Keratinocyte (primary cell): ENCODE results near the gene MYO16.

Experiments
- CTCF ChIP-seq, 3 experiments: IDR thresholded peaks in 1 of 3; conservative IDR thresholded peaks in 1 of 3; optimal IDR thresholded peaks in 1 of 3; 2 replicates in 2 of 3; 3 replicates in 1 of 3; pipeline versions ENCODE3 to v1.5.1; 2011; ENCODE audit warnings: low read length in 3 of 3, mild to moderate bottlenecking in 3 of 3, moderate library complexity in 2 of 3, control low read depth in 1 of 3, inconsistent platforms in 1 of 3; ENCODE audit not compliant: insufficient read depth in 2 of 3; ENCODE audit errors: extremely low read depth in 1 of 3
- EZH2 ChIP-seq: IDR thresholded peaks from one replicate; pipeline ENCODE4 v1.6.1; 2012; ENCODE audit warnings: inconsistent platforms, mild to moderate bottlenecking, low read length, moderate library complexity

GRCh38 chr13:109088624-109088917 is 459.2 kb downstream of the MYO16 start:
- TF ChIP-seq CTCF (optimal IDR thresholded peaks at IDR 0.05 in 1 of 3, IDR thresholded peaks at IDR 0.05 in 1 of 3, conservative IDR thresholded peaks at IDR 0.05 in 1 of 3; ENCODE audit: extremely low read depth in 1 of 3, insufficient read depth in 2 of 3, low read length in 3 of 3): no peak
- TF ChIP-seq EZH2: no peak
